ENCODE measurements around the gene MAMDC4. TPM values are rescaled to one million over a fixed set of nuclear protein-coding genes. Genes with fewer than 3 reads are reported as not detected.

Gene MAMDC4
- total RNA-seq, 1 experiment from 2014 or later: 6.3 TPM

GRCh38 chr9:136846376-136847087 is 5.6 kb upstream of the MAMDC4 start:
- no peaks in the 10 kb centered on the region for H3K36me3 ChIP-seq (ENCODE audit: control insufficient read depth, insufficient read depth, low read length)
- CTCF ChIA-PET: no interaction called here
- ATAC-seq (no peak), DNase-seq (ENCODE audit: low read depth, low spot score) (no peak)
- in situ Hi-C loops (cut with HindIII; ENCODE audit: low pct_unique_long_range_greater_than_20kb, low sequenced_read_pairs): no loop called here
- POLR2A ChIA-PET: no interaction called here
- no peak overlapping the region for H3K27ac ChIP-seq (ENCODE audit: low read length)
- no peaks in the 10 kb centered on the region for H3K9me3 ChIP-seq (ENCODE audit: control insufficient read depth, insufficient read depth, low read depth, low read length)
- intact Hi-C loops (cut with micrococcal nuclease; ENCODE audit: unreplicated experiment): no loop called here
- no peak overlapping the region for H3K4me3 ChIP-seq (ENCODE audit: low read depth in 2 of 2, low read length in 2 of 2)
- H3K4me1 ChIP-seq (ENCODE audit: control insufficient read depth, insufficient read depth, low read length): peaks cover 15% of the 10 kb centered on the region
- H3K27me3 ChIP-seq (ENCODE audit: control insufficient read depth, insufficient read depth, low read length): no peaks in the 10 kb centered on the region
- TF ChIP-seq REST (IDR thresholded peaks at IDR 0.05; ENCODE audit: insufficient read depth in 1 of 2, low read depth in 2 of 2, low read length in 1 of 2): no peak
- TF ChIP-seq SIN3A (IDR thresholded peaks at IDR 0.05; ENCODE audit: borderline replicate concordance, insufficient read depth, low read depth, low read length): no peak
- TF ChIP-seq TCF7L2 (IDR thresholded peaks at IDR 0.05; ENCODE audit: low read depth, low read length): no peak
- TF ChIP-seq POLR2AphosphoS5 (IDR thresholded peaks at IDR 0.05; ENCODE audit: low read depth, low read length): no peak
- TF ChIP-seq CTCF (IDR thresholded peaks at IDR 0.05): no peak
- BruUV-seq (replicated peaks): no TSS peak

- ATAC-seq (no peak), DNase-seq (ENCODE audit: low read depth, low spot score) (no peak)
- in situ Hi-C loops (cut with HindIII; ENCODE audit: low pct_unique_long_range_greater_than_20kb, low sequenced_read_pairs): no loop called here
- POLR2A ChIA-PET: interaction anchor here (0.6 kb wide), 1 partner anchor 235 kb away, joined by 10 read pairs; no protein-coding TSS in a partner anchor
- intact Hi-C loops (cut with micrococcal nuclease; ENCODE audit: unreplicated experiment): no loop called here
- no TSS peak for BruUV-seq (replicated peaks)
- peak overlapping the region; percentile 69 to 83 for H3K4me3 ChIP-seq (ENCODE audit: low read depth in 2 of 2, low read length in 2 of 2)
- H3K27ac ChIP-seq (ENCODE audit: low read length): peak overlapping the region; percentile 83; the same call in 1 of the 2 replicates
- CTCF ChIA-PET: no interaction called here
- no peak for TF ChIP-seq CTCF (IDR thresholded peaks at IDR 0.05)
- no peak for TF ChIP-seq TCF7L2 (IDR thresholded peaks at IDR 0.05; ENCODE audit: low read depth, low read length)
- no peak for TF ChIP-seq SIN3A (IDR thresholded peaks at IDR 0.05; ENCODE audit: borderline replicate concordance, insufficient read depth, low read depth, low read length)
- TF ChIP-seq REST (IDR thresholded peaks at IDR 0.05; ENCODE audit: insufficient read depth in 1 of 2, low read depth in 2 of 2, low read length in 1 of 2): no peak
- no peak for TF ChIP-seq POLR2AphosphoS5 (IDR thresholded peaks at IDR 0.05; ENCODE audit: low read depth, low read length)
- H3K4me1 ChIP-seq (ENCODE audit: control insufficient read depth, insufficient read depth, low read length): peaks cover 15% of the 10 kb centered on the region
- no peaks in the 10 kb centered on the region for H3K36me3 ChIP-seq (ENCODE audit: control insufficient read depth, insufficient read depth, low read length)
- H3K27me3 ChIP-seq (ENCODE audit: control insufficient read depth, insufficient read depth, low read length): no peaks in the 10 kb centered on the region
- H3K9me3 ChIP-seq (ENCODE audit: control insufficient read depth, insufficient read depth, low read depth, low read length): no peaks in the 10 kb centered on the region
These were observed 4.9 kb upstream of the MAMDC4 start for GRCh38 chr9:136847088-136847825.
